GM18511 (cell line): ENCODE data around the gene NADK.
"Not testable (repeated sequence)": the region's sequence is repeated elsewhere in the genome, so short reads cannot be mapped to it uniquely, and the experiment has no call there.

Experiments used
- ATAC-seq: cut with Tn5 transposase; IDR thresholded peaks from one replicate; pipeline ENCODE4 v1.9.1; 2021; ENCODE audit warnings: mild to moderate bottlenecking, moderate library complexity; ENCODE audit not compliant: unreplicated experiment

Gene NADK

GRCh38 chr1:1715109-1715883 lies 63.0 kb downstream of the NADK start:
- not testable (repeated sequence) for ATAC-seq

- ATAC-seq, result not testable (repeated sequence)
Observed at GRCh38 chr1:1707897-1708296, 70.4 kb downstream of the NADK start.

GRCh38 chr1:1707241-1707640 lies 71.0 kb downstream of the NADK start:
- not testable (repeated sequence) for ATAC-seq

GRCh38 chr1:1705623-1706022 lies 72.6 kb downstream of the NADK start:
- ATAC-seq, result not testable (repeated sequence)

- ATAC-seq, result not testable (repeated sequence)
Observed at GRCh38 chr1:1704284-1704957, 73.8 kb downstream of the NADK start.

GRCh38 chr1:1703796-1704195 lies 74.5 kb downstream of the NADK start:
- no peak for ATAC-seq

GRCh38 chr1:1702506-1702905 lies 75.8 kb downstream of the NADK start:
- not testable (repeated sequence) for ATAC-seq
